Stimulated activated CD8-positive, alpha-beta memory T cell treated with anti-CD3 and anti-CD28 coated beads, Interleukin-15, amount 100 ng/mL, for 48 hours (primary cell): Measurements from ENCODE around the gene RER1.

ENCODE experiments used
- DNase-seq, 2 donors: peaks; one replicate each; pipeline ENCODE4 v3.0.0-alpha.2; 2020; ENCODE audit warnings: low read depth in 2 of 2

The RER1 gene

GRCh38 chr1:2445162-2445822, 53.7 kb downstream of the RER1 start:
- DNase-seq, result no peak

DNA sequence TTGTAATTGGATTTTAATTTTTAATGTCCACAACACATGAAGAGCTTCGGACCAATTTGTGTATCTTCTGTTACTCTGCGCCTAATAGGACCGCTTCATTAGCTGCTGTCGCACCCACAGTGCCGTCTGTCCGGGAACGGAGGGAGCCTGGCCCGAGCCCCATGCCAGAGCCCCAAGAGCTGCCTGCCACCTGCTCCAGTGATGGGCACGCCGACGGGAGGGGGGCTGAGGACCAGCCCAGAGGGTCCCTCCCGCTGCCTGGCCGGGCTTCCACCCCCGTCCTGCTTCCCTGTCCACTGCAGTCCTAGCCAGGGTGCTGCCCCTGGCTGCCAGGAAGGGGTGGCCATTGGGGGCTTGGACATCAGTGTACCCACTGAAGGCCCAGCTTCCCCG, 54.2 kb downstream of the RER1 start:
- DNase-seq, result no peak

DNA sequence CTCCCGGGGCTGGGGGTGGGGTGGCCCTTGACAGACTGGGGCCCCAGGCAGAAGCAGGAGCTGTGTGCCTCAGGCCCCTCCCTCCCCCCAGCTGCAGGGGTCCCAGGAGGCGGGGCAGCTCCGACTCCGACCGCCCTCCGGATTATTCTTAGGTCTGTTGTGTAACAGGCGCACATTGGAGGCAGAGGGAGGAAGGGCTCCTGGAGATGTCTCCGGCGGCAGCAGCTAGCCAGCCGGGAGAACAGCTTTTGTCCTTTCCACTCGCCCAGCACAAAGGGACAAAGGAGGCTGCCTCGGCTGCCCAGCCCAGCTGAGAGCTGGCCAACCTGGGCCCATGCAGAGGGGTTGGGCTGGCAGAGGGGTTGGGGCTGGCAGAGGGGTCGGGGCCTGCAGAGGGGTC, 54.8 kb downstream of the RER1 start:
- DNase-seq, result no peak

DNA sequence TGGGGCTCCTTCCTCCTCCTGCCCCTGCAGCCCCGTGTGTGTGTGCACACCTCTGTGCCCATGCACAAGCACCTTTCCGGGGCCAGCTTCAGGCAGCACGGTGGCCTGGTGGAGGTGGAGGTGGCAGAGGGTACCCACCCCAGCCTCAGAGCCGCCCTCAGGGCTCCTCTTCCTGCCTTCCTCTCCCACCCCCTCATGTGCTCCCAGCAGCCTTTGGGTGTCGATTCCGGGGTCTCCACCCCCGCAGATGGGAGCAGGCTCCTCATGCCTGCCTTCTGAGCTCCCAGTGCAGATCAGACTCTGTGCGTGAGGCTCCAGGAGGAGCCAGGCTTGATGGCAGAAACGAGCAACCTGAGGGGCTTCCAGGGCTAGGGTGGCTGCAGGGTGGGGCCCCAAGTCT, 55.2 kb downstream of the RER1 start:
- DNase-seq, result no peak

GRCh38 chr1:2447276-2448097, 55.8 kb downstream of the RER1 start:
- no peak for DNase-seq

GRCh38 chr1:2448098-2448445, 56.4 kb downstream of the RER1 start:
- DNase-seq, result no peak

DNA sequence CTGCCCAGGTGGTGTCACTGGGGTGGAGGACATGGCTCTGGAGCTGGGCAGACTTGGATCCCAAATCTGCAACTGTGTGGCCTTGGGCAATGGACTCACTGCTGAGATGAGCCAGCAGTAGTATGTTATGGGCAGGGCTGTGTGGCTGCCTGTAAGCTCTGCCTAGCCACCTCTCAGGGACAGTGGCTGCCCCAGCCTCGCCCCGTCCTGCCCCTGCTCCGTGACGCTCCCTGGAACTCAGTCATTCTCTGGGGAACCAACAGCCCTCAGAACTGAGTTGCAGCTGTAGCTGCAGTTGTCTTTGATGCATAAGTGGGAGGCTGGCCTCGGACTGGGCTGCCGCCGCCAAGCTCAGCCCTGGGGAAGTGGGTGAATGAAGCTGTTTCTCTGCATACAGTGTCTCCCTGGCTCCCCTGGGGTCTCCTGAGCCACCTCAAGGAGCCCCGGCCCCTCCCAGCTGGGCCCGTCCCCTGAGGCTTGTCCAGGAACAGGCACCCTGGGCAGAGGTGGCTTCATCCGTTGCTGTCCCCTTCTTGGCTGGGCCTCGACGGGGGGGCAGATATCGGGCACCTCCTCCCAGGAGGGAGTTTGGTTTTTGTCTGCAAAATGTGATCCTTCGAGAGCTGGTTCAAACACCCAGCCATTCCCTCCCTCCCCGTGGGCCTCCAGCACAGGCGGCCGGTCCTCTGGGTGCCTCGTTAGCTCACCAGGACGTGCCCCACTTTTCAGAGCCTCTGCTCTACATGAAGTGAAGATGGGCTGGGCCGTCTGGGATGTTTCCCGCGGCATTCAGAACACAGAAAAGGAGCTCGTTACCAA, 58.2 kb downstream of the RER1 start:
- DNase-seq, result no peak

DNA sequence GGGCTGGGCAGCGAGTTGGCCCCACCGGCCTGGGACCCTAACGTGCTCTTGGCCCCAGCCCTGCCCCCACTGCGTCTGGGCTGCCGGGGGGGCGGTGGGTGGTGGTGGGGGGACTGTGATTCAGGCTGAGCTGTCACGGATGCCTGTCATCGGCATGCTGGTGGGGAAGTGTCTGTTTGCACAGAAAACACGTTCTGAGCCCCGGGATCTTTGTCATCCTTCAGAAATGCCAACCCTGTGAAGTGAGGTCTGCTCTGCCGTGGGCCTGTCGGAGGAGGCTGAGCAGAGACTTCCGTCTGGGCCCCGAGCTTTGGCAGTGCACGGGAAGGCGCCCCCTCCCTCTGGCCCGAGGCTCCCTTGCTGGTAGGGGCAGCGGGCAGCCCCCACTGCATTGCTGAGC, 60.1 kb downstream of the RER1 start:
- no peak for DNase-seq

GRCh38 chr1:2452201-2452931, 60.7 kb downstream of the RER1 start:
- DNase-seq, result no peak

GRCh38 chr1:2452932-2453315, 61.3 kb downstream of the RER1 start:
- no peak for DNase-seq

DNA sequence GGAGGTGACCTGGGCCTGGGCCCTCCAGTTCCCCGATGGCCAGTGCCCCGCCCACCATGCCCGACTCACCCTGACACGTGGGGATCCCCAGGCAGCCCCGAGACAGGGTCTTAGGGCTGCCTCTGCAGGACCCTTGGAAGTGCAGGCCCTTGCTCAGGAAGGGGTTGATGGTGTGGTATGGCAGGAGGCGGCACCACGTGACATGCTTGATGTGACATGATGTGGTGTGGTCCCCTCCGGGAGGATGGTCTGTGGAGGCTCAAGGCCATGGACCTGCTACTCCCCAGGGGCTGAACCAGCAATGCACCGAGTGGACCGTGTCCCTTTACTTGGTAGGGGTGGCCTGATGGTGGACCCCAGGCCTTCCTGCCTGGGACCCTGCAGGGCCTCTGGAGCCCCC, 62.6 kb downstream of the RER1 start:
- DNase-seq, result no peak
